H1 (cell line): ENCODE results near the gene COMT.

Experiments used
- CREB1 ChIP-seq: IDR thresholded peaks from 2 replicates; pipeline ENCODE4 v1.6.1; 2012; ENCODE audit warnings: inconsistent platforms
- EGR1 ChIP-seq: IDR thresholded peaks from 2 replicates; pipeline ENCODE4 v1.6.1; 2011; ENCODE audit warnings: low read depth, low read length, borderline replicate concordance
- EP300 ChIP-seq, 2 experiments: IDR thresholded peaks; 1 replicate in 1 of 2; 2 replicates in 1 of 2; pipeline ENCODE4 v1.6.1; 2011 to 2012; ENCODE audit warnings: low read depth in 2 of 2, low read length in 2 of 2, mild to moderate bottlenecking in 2 of 2, borderline replicate concordance in 1 of 2, inconsistent platforms in 1 of 2, moderate library complexity in 1 of 2
- EZH2 ChIP-seq: fragments of 200-600 bp; sonication (generic); IDR thresholded peaks from 2 replicates; pipeline ENCODE4 v1.7.1; 2012; ENCODE audit warnings: low read depth, mild to moderate bottlenecking, moderate library complexity, low read length, inconsistent platforms; ENCODE audit not compliant: severe bottlenecking
- HDAC2 ChIP-seq, 2 experiments: fragments of 300-600 bp in 1 of 2; sonication (generic) in 1 of 2; IDR thresholded peaks; 2 replicates each; pipeline ENCODE4 v1.6.1; 2011 to 2012; ENCODE audit warnings: low read depth in 2 of 2, low read length in 2 of 2, mild to moderate bottlenecking in 2 of 2, moderate library complexity in 2 of 2, borderline replicate concordance in 1 of 2, inconsistent platforms in 1 of 2
- POLR2A ChIP-seq, 2 experiments: IDR thresholded peaks; 1 replicate in 1 of 2; 2 replicates in 1 of 2; pipeline ENCODE4 v1.6.1; 2011; ENCODE audit warnings: low read depth in 2 of 2, low read length in 2 of 2, mild to moderate bottlenecking in 2 of 2; ENCODE audit errors: control extremely low read depth in 1 of 2
- TAF1 ChIP-seq: IDR thresholded peaks from 2 replicates; pipeline ENCODE4 v1.6.1; 2011; ENCODE audit warnings: mild to moderate bottlenecking, low read depth, low read length
- TEAD4 ChIP-seq: IDR thresholded peaks from 2 replicates; pipeline ENCODE4 v1.6.1; 2012; ENCODE audit warnings: low read depth, low read length, inconsistent platforms, mixed read lengths
- TF ChIP-seq, protein P1 (sequence below), 3 experiments: IDR thresholded peaks; 1 replicate in 2 of 3; 2 replicates in 1 of 3; pipeline versions ENCODE4 v1.5.1 to v1.6.1; 2011; ENCODE audit warnings: low read length in 3 of 3, mild to moderate bottlenecking in 3 of 3, inconsistent platforms in 2 of 3, low read depth in 1 of 3, moderate library complexity in 1 of 3; ENCODE audit not compliant: insufficient read depth in 1 of 3; ENCODE audit errors: control extremely low read depth in 1 of 3
- TF ChIP-seq, protein P2 (sequence below): IDR thresholded peaks from 2 replicates; pipeline ENCODE4 v1.6.1; 2012; ENCODE audit warnings: inconsistent platforms

DNA sequence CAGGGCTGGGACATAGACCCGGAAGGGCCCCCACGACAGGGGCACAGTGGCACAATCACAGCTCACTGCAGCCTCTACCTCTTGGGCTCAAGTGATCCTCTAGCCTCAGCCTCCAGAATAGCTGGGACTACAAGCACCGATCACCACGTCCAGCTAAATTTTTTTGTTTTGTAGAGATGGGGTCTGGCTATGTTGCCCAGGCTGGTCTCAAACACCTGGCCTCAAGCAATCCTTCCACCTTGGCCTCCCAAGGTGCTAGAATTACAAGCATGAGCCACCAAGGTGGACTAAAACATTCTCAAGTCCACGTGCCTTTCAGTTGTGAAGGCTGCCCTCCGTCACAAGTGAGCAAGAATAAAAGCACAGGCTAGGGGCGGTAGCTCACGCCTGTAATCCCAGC lies 10.1 kb upstream of the COMT start:
- TF ChIP-seq, protein P1, sequence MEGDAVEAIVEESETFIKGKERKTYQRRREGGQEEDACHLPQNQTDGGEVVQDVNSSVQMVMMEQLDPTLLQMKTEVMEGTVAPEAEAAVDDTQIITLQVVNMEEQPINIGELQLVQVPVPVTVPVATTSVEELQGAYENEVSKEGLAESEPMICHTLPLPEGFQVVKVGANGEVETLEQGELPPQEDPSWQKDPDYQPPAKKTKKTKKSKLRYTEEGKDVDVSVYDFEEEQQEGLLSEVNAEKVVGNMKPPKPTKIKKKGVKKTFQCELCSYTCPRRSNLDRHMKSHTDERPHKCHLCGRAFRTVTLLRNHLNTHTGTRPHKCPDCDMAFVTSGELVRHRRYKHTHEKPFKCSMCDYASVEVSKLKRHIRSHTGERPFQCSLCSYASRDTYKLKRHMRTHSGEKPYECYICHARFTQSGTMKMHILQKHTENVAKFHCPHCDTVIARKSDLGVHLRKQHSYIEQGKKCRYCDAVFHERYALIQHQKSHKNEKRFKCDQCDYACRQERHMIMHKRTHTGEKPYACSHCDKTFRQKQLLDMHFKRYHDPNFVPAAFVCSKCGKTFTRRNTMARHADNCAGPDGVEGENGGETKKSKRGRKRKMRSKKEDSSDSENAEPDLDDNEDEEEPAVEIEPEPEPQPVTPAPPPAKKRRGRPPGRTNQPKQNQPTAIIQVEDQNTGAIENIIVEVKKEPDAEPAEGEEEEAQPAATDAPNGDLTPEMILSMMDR (IDR thresholded peaks at IDR 0.05; ENCODE audit: control extremely low read depth in 1 of 3, insufficient read depth in 1 of 3, low read depth in 1 of 3, low read length in 3 of 3) = no peak
- TF ChIP-seq TAF1 (no peak), HDAC2 (IDR thresholded peaks at IDR 0.05; ENCODE audit: borderline replicate concordance in 1 of 2, low read depth in 2 of 2, low read length in 2 of 2) (no peak), TEAD4 (no peak), POLR2A (IDR thresholded peaks at IDR 0.05; ENCODE audit: control extremely low read depth in 1 of 2, low read depth in 2 of 2, low read length in 2 of 2) (no peak), EGR1 (no peak), EP300 (IDR thresholded peaks at IDR 0.05; ENCODE audit: borderline replicate concordance in 1 of 2, low read depth in 2 of 2, low read length in 2 of 2) (no peak), EZH2 (no peak), CREB1 (no peak)
- TF ChIP-seq, protein P2, sequence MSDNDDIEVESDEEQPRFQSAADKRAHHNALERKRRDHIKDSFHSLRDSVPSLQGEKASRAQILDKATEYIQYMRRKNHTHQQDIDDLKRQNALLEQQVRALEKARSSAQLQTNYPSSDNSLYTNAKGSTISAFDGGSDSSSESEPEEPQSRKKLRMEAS = no peak
